Memory B cell (primary cell): ENCODE data around the gene ITGAL.
A peak's percentile ranks its signal among the peaks of the same experiment; 100 is the strongest.
"Not testable (repeated sequence)": the region's sequence is repeated elsewhere in the genome, so short reads cannot be mapped to it uniquely, and the experiment has no call there.

ENCODE experiments used
- ATAC-seq: fragments of 150-1000 bp; cut with Tn5 transposase; 2 replicates; pipeline ENCODE4 v1.10.0; 2021; ENCODE audit warnings: low read depth, mild to moderate bottlenecking, moderate library complexity
- DNase-seq, 2 donors: peaks; one replicate each; pipeline ENCODE4 v3.0.0; 2022; ENCODE audit warnings: low spot score in 2 of 2
- H3K27ac Mint-ChIP-seq: one replicate; pipeline ENCODE4 v1.8.0; 2022; ENCODE audit warnings: mild to moderate bottlenecking, moderate library complexity, mixed read lengths
- H3K27me3 Mint-ChIP-seq: one replicate; pipeline ENCODE4 v1.8.0; 2022; ENCODE audit warnings: mixed read lengths
- H3K36me3 Mint-ChIP-seq: one replicate; pipeline ENCODE4 v1.8.0; 2022; ENCODE audit warnings: mild to moderate bottlenecking, mixed read lengths
- H3K4me1 Mint-ChIP-seq: one replicate; pipeline ENCODE4 v1.8.0; 2022; ENCODE audit warnings: mixed read lengths
- H3K4me3 Mint-ChIP-seq: one replicate; pipeline ENCODE4 v1.8.0; 2022; ENCODE audit warnings: mild to moderate bottlenecking, moderate library complexity, mixed read lengths
- H3K9me3 Mint-ChIP-seq: one replicate; pipeline ENCODE4 v1.8.0; 2022; ENCODE audit warnings: mixed read lengths

Gene ITGAL

DNA sequence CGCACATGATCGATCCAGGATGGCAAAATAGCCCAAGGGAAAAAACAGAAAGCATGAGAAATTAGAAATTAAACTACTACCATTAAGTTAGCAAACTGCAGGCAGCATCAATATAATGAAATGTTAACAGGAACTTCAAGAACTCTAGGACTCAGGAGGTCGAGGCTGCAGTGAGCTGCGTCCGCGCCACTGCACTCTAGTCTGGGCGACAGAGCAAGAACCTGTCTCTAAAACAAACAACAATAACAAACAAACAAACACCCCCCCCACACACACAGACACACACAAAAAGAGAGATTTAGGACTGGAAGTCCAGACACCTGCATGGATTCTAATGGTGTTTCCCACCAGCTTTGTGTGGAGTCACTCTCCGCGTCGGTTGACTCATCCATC is 26.3 kb upstream of the ITGAL start:
- H3K36me3 Mint-ChIP-seq, result peaks cover 10% of the 10 kb centered on the region
- H3K4me3 Mint-ChIP-seq, result peak overlapping the region; percentile 93
- no peaks in the 10 kb centered on the region for H3K9me3 Mint-ChIP-seq
- DNase-seq (no peak), ATAC-seq (no peak)
- peaks cover 29% of the 10 kb centered on the region for H3K4me1 Mint-ChIP-seq
- H3K27me3 Mint-ChIP-seq, result no peaks in the 10 kb centered on the region
- H3K27ac Mint-ChIP-seq, result peak overlapping the region; percentile 92

- H3K4me1 Mint-ChIP-seq, result peaks cover 33% of the 10 kb centered on the region
- H3K27me3 Mint-ChIP-seq, result no peaks in the 10 kb centered on the region
- no peak overlapping the region for H3K27ac Mint-ChIP-seq
- H3K4me3 Mint-ChIP-seq, result no peak overlapping the region
- peaks cover 10% of the 10 kb centered on the region for H3K36me3 Mint-ChIP-seq
- no peaks in the 10 kb centered on the region for H3K9me3 Mint-ChIP-seq
- ATAC-seq (no peak), DNase-seq (no peak)
Measured at GRCh38 chr16:30447512-30448226, 24.9 kb upstream of the ITGAL start.

GRCh38 chr16:30449116-30449435 is 23.5 kb upstream of the ITGAL start:
- Mint-ChIP-seq H3K27me3 (no peaks in the 10 kb centered on the region), H3K4me1 (peaks cover 27% of the 10 kb centered on the region), H3K27ac (no peak overlapping the region), H3K4me3 (no peak overlapping the region), H3K9me3 (no peaks in the 10 kb centered on the region), H3K36me3 (peaks cover 3% of the 10 kb centered on the region)
- ATAC-seq (no peak), DNase-seq (no peak)

DNA sequence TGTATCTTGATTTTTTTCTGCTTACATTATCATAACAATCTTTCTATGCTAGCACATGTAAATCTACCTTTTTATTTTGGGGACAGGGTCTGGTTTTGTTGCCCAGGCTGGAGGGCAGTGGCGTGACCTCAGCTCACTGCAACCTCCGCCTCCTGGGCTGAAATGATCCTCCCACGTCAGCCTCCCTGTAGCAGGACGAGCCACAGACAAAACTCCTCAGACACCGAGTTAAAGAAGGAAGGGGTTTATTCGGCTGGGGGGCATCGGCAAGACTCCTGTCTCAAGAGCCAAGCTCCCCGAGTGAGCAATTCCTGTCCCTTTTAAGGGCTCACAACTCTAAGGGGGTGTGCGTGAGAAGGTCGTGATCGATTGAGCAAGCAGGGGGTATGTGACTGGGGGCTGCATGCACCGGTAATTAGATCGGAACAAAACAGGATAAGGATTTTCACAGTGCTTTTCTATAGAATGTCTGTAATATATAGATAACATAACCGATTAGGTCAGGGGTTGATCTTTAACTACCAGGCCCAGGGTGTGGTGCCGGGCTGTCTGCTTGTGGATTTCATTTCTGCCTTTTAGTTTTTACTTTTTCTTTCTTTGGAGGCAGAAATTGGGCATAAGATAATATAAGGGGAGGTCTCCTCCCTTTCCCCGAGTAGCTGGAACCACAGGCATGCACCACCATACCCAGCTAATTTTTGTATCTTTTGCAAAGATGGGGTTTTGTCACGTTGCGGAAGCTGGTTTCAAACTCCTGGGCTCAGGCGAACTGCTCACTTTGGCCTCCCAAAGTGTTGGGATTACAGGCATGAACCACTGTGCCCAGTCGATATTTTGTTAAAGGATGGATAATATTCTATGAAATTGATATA is 19.6 kb upstream of the ITGAL start:
- not testable (repeated sequence) for DNase-seq, H3K36me3 Mint-ChIP-seq, H3K27me3 Mint-ChIP-seq, H3K27ac Mint-ChIP-seq, H3K4me3 Mint-ChIP-seq, ATAC-seq, H3K9me3 Mint-ChIP-seq
- H3K4me1 Mint-ChIP-seq, result peaks cover 26% of the 10 kb centered on the region

DNA sequence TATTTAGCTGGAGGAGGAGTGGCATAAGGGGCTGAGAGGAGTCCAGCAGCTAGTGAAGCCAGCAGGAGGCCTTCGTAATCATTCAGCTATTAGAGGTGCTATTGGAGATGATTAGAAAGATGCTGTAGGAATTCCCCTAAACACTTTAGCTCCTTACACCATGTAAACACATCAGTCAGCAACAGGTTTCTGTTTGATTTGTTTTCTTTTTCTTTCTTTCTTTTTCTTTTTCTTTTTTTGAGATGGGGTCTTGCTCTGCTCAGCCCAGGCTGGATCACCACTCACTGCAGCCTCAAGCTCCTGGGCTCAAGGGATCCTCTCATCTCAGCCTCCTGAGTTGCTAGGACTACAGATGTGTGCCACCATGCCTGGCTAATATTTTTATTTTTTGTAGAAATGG is 16.2 kb upstream of the ITGAL start:
- no peak for DNase-seq
- peak overlapping the region; percentile 77 for H3K27ac Mint-ChIP-seq
- no peak for ATAC-seq
- H3K36me3 Mint-ChIP-seq, result no peaks in the 10 kb centered on the region
- peaks cover 28% of the 10 kb centered on the region for H3K4me1 Mint-ChIP-seq
- H3K4me3 Mint-ChIP-seq, result no peak overlapping the region
- no peaks in the 10 kb centered on the region for H3K9me3 Mint-ChIP-seq
- H3K27me3 Mint-ChIP-seq, result no peaks in the 10 kb centered on the region

GRCh38 chr16:30457256-30457655 is 15.3 kb upstream of the ITGAL start:
- Mint-ChIP-seq H3K9me3 (no peaks in the 10 kb centered on the region), H3K36me3 (no peaks in the 10 kb centered on the region), H3K27ac (no peak overlapping the region), H3K4me1 (peaks cover 28% of the 10 kb centered on the region), H3K27me3 (no peaks in the 10 kb centered on the region), H3K4me3 (no peak overlapping the region)
- DNase-seq, result no peak
- no peak for ATAC-seq

DNA sequence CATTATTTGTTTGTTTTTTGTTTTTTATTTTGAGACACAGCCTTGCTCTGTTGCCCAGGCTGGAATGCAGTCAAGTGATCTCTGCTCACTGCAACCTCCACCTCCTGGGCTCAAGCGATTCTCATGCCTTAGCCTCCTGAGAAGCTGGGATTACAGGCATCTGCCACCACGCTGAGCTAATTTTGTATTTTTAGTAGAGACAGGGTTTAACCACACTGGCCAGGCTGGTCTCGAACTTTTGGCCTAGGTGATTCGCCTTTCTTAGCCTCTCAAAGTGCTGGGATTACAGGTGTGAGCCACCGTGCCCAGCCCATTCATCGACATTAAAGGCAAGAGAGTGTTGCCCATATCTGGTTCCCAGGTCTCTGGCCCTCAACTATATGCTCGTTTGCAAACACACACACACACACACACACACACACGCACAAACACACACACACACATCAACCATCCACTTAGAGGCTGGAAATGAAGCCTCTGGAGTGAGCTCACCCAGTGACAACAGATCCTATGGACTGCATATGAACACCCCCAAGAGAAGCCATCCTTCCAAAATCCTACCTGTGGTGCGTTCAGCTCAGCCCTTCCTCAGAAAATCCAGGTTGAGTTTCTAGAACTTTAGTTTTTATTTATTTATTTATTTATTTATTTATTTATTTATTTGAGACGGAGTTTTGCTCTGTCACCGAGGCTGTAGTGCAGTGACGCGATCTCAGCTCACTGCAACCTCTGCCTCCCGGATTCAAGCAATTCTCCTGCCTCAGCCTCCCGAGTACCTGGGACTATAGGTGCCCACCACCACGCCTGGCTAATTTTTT is 14.6 kb upstream of the ITGAL start:
- DNase-seq (no peak), ATAC-seq (no peak)
- peak overlapping the region; percentile 88 for H3K27ac Mint-ChIP-seq
- no peaks in the 10 kb centered on the region for H3K36me3 Mint-ChIP-seq
- H3K4me1 Mint-ChIP-seq, result peaks cover 21% of the 10 kb centered on the region
- no peak overlapping the region for H3K4me3 Mint-ChIP-seq
- no peaks in the 10 kb centered on the region for H3K9me3 Mint-ChIP-seq
- H3K27me3 Mint-ChIP-seq, result no peaks in the 10 kb centered on the region

DNA sequence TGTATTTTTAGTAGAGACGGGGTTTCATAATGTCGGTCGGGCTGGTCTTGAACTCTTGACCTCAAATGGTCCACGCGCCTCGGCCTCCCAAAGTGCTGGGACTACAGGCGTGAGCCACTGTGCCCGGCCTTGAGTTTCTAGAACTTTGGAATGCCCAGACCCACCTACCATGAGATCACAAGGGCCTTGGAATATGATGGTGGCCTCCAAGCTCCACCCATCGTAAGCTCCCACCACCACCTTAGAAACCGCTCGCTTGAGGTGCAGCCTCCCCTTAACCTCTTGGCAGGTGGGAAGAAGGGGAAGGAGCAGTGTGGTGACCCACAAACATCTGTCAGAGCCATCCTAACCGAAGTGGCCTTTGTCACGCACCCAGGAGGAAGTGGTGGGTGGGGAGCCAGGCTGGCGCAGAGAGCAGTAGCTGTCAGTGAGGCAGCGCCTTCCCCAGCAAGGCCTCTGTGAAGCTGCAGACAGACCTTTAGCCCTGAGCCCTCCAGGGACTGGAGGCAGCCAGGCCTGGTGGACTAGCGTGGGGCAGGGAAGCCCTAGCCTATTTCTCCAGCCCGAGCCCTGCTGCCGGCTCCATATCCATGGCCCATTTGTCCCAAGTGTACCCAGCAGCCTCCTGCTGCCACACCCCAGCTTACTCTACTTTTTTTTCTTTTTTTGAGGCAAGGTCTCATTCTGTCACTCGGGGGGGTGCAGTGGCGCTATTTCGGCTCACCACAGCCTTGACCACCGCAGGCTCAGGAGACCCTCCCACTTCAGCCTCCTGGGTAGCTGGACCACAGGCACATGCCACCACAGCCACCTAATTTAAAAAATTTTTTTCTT is 13.8 kb upstream of the ITGAL start:
- H3K36me3 Mint-ChIP-seq, result no peaks in the 10 kb centered on the region
- H3K27me3 Mint-ChIP-seq, result no peaks in the 10 kb centered on the region
- H3K4me3 Mint-ChIP-seq, result peak overlapping the region; percentile 37
- H3K27ac Mint-ChIP-seq, result peak overlapping the region; percentile 88
- ATAC-seq, result peak; percentile 95
- no peaks in the 10 kb centered on the region for H3K9me3 Mint-ChIP-seq
- peak; percentile 48 to 52 for DNase-seq
- H3K4me1 Mint-ChIP-seq, result peaks cover 20% of the 10 kb centered on the region

- H3K4me3 Mint-ChIP-seq, result peak overlapping the region; percentile 70
- ATAC-seq (no peak), DNase-seq (no peak)
- H3K36me3 Mint-ChIP-seq, result no peaks in the 10 kb centered on the region
- H3K4me1 Mint-ChIP-seq, result peaks cover 20% of the 10 kb centered on the region
- H3K9me3 Mint-ChIP-seq, result no peaks in the 10 kb centered on the region
- no peaks in the 10 kb centered on the region for H3K27me3 Mint-ChIP-seq
- H3K27ac Mint-ChIP-seq, result peak overlapping the region; percentile 88
Measured at GRCh38 chr16:30459456-30459855, 13.1 kb upstream of the ITGAL start.

- peaks cover 18% of the 10 kb centered on the region for H3K4me1 Mint-ChIP-seq
- H3K36me3 Mint-ChIP-seq, H3K9me3 Mint-ChIP-seq, H3K27me3 Mint-ChIP-seq, H3K27ac Mint-ChIP-seq, ATAC-seq, DNase-seq, H3K4me3 Mint-ChIP-seq: not testable (repeated sequence)
Measured at GRCh38 chr16:30461426-30461825, 11.1 kb upstream of the ITGAL start.

- no peak for DNase-seq
- Mint-ChIP-seq H3K36me3 (no peaks in the 10 kb centered on the region), H3K4me1 (peaks cover 2% of the 10 kb centered on the region), H3K27me3 (no peaks in the 10 kb centered on the region), H3K27ac (no peak overlapping the region), H3K9me3 (no peaks in the 10 kb centered on the region), H3K4me3 (no peak overlapping the region)
- no peak for ATAC-seq
Measured at GRCh38 chr16:30464078-30464477, 8.5 kb upstream of the ITGAL start.

GRCh38 chr16:30470170-30470512 is 2.4 kb upstream of the ITGAL start:
- no peak for DNase-seq
- ATAC-seq, result no peak
- Mint-ChIP-seq H3K4me1 (peaks cover 34% of the 10 kb centered on the region), H3K36me3 (no peaks in the 10 kb centered on the region), H3K4me3 (no peak overlapping the region), H3K27ac (peak overlapping the region; percentile 94), H3K9me3 (no peaks in the 10 kb centered on the region), H3K27me3 (no peaks in the 10 kb centered on the region)

GRCh38 chr16:30470632-30470995 is 1.9 kb upstream of the ITGAL start:
- no peaks in the 10 kb centered on the region for H3K27me3 Mint-ChIP-seq
- peaks cover 34% of the 10 kb centered on the region for H3K4me1 Mint-ChIP-seq
- no peak overlapping the region for H3K4me3 Mint-ChIP-seq
- peaks cover 3% of the 10 kb centered on the region for H3K36me3 Mint-ChIP-seq
- H3K9me3 Mint-ChIP-seq, result no peaks in the 10 kb centered on the region
- DNase-seq (no peak), ATAC-seq (no peak)
- peak overlapping the region; percentile 94 for H3K27ac Mint-ChIP-seq
